PFSK-1 (cell line): ENCODE measurements around the gene GABRR2.

Source experiments
- FOXP2 ChIP-seq: optimal IDR thresholded peaks from 2 replicates; pipeline ENCODE3; 2011; ENCODE audit warnings: borderline replicate concordance, control low read depth, inconsistent platforms; ENCODE audit not compliant: insufficient read depth; ENCODE audit errors: extremely low read length, extremely low read depth
- POLR2AphosphoS5 ChIP-seq: IDR thresholded peaks from 2 replicates; pipeline ENCODE4 v1.6.1; 2012; ENCODE audit warnings: low read depth, mild to moderate bottlenecking, control low read depth, low read length, moderate library complexity
- REST ChIP-seq, 2 experiments: IDR thresholded peaks; 2 replicates each; pipeline versions ENCODE4 v1.6.1 to v1.8.0; 2011 to 2012; ENCODE audit warnings: low read depth in 2 of 2, low read length in 2 of 2, control low read depth in 1 of 2, inconsistent platforms in 1 of 2, mild to moderate bottlenecking in 1 of 2, moderate library complexity in 1 of 2; ENCODE audit not compliant: insufficient read depth in 1 of 2
- SIN3A ChIP-seq: IDR thresholded peaks from 2 replicates; pipeline ENCODE4 v1.6.1; 2012; ENCODE audit warnings: mild to moderate bottlenecking, low read length, moderate library complexity, borderline replicate concordance; ENCODE audit not compliant: insufficient read depth
- TAF1 ChIP-seq: IDR thresholded peaks from 2 replicates; pipeline ENCODE4 v1.6.1; 2012; ENCODE audit warnings: low read length, control low read depth, borderline replicate concordance; ENCODE audit not compliant: insufficient read depth

Gene GABRR2

GRCh38 chr6:89317067-89317466, 2.0 kb upstream of the GABRR2 start:
- TF ChIP-seq TAF1 (no peak), REST (IDR thresholded peaks at IDR 0.05; ENCODE audit: insufficient read depth in 1 of 2, low read depth in 2 of 2, low read length in 2 of 2) (no peak), SIN3A (no peak), POLR2AphosphoS5 (no peak), FOXP2 (no peak)

GRCh38 chr6:89314692-89315091, 407 bp downstream of the GABRR2 start:
- TF ChIP-seq TAF1 (no peak), FOXP2 (no peak), POLR2AphosphoS5 (no peak), REST (IDR thresholded peaks at IDR 0.05; ENCODE audit: insufficient read depth in 1 of 2, low read depth in 2 of 2, low read length in 2 of 2) (no peak), SIN3A (no peak)

- TF ChIP-seq POLR2AphosphoS5 (no peak), SIN3A (no peak), FOXP2 (no peak), REST (IDR thresholded peaks at IDR 0.05; ENCODE audit: insufficient read depth in 1 of 2, low read depth in 2 of 2, low read length in 2 of 2) (no peak), TAF1 (no peak)
These were observed 2.1 kb downstream of the GABRR2 start for GRCh38 chr6:89313006-89313405.

- TF ChIP-seq SIN3A, result no peak
- TF ChIP-seq POLR2AphosphoS5, result no peak
- TF ChIP-seq REST (IDR thresholded peaks at IDR 0.05; ENCODE audit: insufficient read depth in 1 of 2, low read depth in 2 of 2, low read length in 2 of 2), result no peak
- no peak for TF ChIP-seq TAF1
- TF ChIP-seq FOXP2, result no peak
These were observed 3.1 kb downstream of the GABRR2 start for GRCh38 chr6:89311853-89312531.

GRCh38 chr6:89311530-89311852, 3.6 kb downstream of the GABRR2 start:
- TF ChIP-seq REST (IDR thresholded peaks at IDR 0.05; ENCODE audit: insufficient read depth in 1 of 2, low read depth in 2 of 2, low read length in 2 of 2), result no peak
- TF ChIP-seq SIN3A, result no peak
- no peak for TF ChIP-seq POLR2AphosphoS5
- no peak for TF ChIP-seq TAF1
- no peak for TF ChIP-seq FOXP2
